Retinal pigment epithelial cell (primary cell): ENCODE data around the gene ZNRF1.
"Not testable (repeated sequence)": the region's sequence is repeated elsewhere in the genome, so short reads cannot be mapped to it uniquely, and the experiment has no call there.

Experiments used
- DNase-seq: peaks from one replicate; pipeline ENCODE4 v3.0.0-alpha.2; 2010; ENCODE audit warnings: low read depth
- H3K4me3 ChIP-seq: 2 replicates; pipeline ENCODE4 v1.5.1; 2011; ENCODE audit warnings: mild to moderate bottlenecking, low read length, control low read depth, moderate library complexity
- CTCF ChIP-seq: conservative IDR thresholded peaks from 2 replicates; pipeline ENCODE4 v1.5.1; 2011; ENCODE audit warnings: low read depth, low read length, control low read depth, inconsistent platforms

ZNRF1 gene

DNA sequence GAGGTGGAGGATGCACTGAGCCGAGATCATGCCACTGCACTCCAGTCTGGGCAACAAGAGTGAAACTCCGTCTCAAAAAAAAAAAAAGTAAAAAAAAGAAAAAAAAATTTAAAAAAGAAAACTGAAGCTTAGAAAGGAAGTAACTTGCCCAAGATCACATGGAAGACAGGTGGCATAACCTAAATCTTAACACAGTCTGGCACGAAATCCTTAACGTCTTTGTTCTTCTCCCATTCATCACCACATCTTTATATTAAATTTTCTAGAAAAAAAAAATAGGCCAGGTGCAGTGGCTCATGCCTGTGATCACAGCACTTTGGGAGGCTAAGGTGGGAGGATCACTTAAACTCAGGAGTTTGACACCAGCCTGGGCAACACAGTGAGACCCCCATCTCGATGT is 23.2 kb upstream of the ZNRF1 start:
- DNase-seq: no peak
- TF ChIP-seq CTCF: no peak
- no peak overlapping the region for H3K4me3 ChIP-seq

DNA sequence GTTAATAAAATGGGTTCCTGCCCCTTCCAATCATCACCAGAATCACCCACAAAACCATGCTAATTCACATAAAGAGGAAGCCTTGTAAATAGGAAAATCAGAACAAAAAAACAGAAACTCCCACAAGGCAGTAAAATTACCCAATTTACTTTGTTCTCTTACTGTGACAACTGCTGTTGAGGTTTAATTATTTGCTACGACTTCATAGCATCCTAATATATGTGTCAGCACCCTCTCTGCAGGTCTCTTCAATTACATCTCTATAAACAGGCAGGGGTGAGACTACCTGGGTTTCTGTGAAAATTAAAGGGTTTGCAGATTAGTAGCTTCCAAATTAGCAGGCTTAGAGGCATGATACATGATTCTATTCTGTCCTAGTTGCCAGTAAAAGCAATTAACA is 16.6 kb upstream of the ZNRF1 start:
- no peak for TF ChIP-seq CTCF
- no peak overlapping the region for H3K4me3 ChIP-seq
- no peak for DNase-seq

GRCh38 chr16:74984194-74984528 is 14.7 kb upstream of the ZNRF1 start:
- no peak for DNase-seq
- TF ChIP-seq CTCF: no peak
- peak overlapping the region; percentile 97 for H3K4me3 ChIP-seq

GRCh38 chr16:74984529-74985296 is 14.1 kb upstream of the ZNRF1 start, which contains the start of gene WDR59:
TSS of gene WDR59 (minus strand) at chr16:74985123. CDS start at chr16:74985017, 106 bp downstream.
- peak within 1 kb of the TSS; percentile 97 for H3K4me3 ChIP-seq
- no peak for TF ChIP-seq CTCF
- DNase-seq: peak; percentile 97

DNA sequence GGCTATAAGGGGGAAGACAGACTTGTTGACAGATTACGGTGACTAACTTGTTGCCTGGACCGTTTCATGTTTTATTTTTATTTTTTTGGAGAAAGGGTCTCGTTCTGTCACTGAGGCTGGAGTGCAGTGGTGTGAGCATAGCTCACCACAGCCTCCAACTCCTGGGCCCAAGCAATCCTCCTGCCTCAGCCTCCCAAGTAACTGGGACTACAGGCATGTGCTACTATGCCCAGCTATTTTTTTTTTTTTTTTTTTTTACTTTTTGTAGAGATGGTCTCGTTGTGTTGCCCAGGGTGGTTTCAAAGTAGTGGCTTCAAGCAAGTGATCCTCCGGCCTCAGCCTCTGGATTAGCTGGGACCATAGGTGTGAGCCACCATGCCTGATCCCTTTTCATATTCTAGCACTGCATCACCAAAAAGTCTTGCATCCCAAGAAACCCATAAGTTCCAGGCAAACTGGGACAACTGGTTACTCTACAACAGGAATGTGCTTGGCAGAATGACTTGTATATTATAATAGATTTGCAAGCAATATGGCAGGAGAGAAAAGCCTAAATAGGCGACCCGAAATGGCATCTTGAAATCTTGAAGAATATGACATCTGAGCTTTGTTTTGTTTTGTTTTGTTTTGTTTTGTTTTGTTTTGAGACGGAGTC is 11.7 kb upstream of the ZNRF1 start:
- no peak overlapping the region for H3K4me3 ChIP-seq
- no peak for DNase-seq
- TF ChIP-seq CTCF: no peak

- not testable (repeated sequence) for H3K4me3 ChIP-seq, DNase-seq
These were observed 9.0 kb upstream of the ZNRF1 start for GRCh38 chr16:74989864-74990263.

- no peak for DNase-seq
- TF ChIP-seq CTCF: no peak
- H3K4me3 ChIP-seq: no peak overlapping the region
These were observed 8.0 kb upstream of the ZNRF1 start for GRCh38 chr16:74990832-74991231.
